RWPE1 (cell line): ENCODE measurements around the gene FBXO21.

ENCODE experiments used
- CTCF ChIA-PET: fragments of 350-600 bp; sonication (Branson Sonifier 250); formaldehyde crosslinking; extraction: SDS; loops from one replicate; lab custom pipeline; 2021; lab: Yijun Ruan, JAX
- POLR2A ChIA-PET: fragments of 400-600 bp; formaldehyde crosslinking; extraction: SDS; loops from one replicate; lab custom pipeline; 2020; ENCODE audit warnings: antibody characterized with exemption; ENCODE audit not compliant: low non-redundant PET; lab: Yijun Ruan, JAX
- DNase-seq: peaks from one replicate; pipeline ENCODE4 v3.0.0; 2012; ENCODE audit warnings: low spot score
- H3K27ac ChIP-seq: fragments of 450-650 bp; 2 replicates; pipeline ENCODE4 v1.5.1; 2017
- TF ChIP-seq, protein P1 (sequence below): fragments of 450-650 bp; conservative IDR thresholded peaks from 2 replicates; pipeline ENCODE4 v1.5.1; 2017; ENCODE audit warnings: low read depth, mild to moderate bottlenecking

Gene FBXO21

DNA sequence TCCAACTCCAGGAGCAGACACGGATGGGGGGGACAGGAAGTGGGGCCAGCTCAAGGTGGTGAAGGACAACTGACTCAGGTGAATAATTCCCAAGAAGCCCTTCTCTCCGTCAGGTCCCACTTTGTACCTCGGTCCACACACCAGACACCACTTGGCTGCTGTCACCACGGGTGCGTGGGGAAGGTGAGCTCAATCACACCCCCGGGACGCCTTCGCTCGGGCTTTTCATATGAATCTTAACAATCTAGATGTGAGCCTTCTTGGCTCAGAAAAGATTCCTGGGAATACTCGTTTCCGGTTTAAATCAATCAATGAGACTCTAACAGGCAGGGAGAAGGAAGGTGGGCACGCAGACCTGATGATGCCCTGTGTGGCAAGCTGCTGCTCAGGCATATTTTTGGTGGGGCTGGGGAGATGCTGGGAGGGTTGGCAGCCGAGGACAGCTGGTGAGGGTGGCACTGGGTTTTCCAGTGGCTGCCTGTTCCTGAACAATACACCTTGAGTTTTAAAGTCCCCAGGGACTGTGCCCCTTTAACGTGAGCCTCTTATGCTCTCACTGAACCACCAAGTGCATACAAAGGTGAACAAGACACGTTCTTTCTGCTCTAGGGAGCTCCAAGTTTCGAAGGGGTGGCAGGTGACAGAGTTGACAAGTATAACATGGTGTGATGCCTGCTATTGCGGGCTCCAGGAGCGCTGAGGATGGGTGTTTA lies 96.2 kb downstream of the FBXO21 start:
- POLR2A ChIA-PET: no interaction called here
- TF ChIP-seq, protein P1, sequence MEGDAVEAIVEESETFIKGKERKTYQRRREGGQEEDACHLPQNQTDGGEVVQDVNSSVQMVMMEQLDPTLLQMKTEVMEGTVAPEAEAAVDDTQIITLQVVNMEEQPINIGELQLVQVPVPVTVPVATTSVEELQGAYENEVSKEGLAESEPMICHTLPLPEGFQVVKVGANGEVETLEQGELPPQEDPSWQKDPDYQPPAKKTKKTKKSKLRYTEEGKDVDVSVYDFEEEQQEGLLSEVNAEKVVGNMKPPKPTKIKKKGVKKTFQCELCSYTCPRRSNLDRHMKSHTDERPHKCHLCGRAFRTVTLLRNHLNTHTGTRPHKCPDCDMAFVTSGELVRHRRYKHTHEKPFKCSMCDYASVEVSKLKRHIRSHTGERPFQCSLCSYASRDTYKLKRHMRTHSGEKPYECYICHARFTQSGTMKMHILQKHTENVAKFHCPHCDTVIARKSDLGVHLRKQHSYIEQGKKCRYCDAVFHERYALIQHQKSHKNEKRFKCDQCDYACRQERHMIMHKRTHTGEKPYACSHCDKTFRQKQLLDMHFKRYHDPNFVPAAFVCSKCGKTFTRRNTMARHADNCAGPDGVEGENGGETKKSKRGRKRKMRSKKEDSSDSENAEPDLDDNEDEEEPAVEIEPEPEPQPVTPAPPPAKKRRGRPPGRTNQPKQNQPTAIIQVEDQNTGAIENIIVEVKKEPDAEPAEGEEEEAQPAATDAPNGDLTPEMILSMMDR: no peak
- no peak overlapping the region for H3K27ac ChIP-seq
- CTCF ChIA-PET: interaction anchor here (0.5 kb wide), 1 partner anchor 13 kb away, joined by 3 read pairs; no protein-coding TSS in a partner anchor
- DNase-seq: no peak

DNA sequence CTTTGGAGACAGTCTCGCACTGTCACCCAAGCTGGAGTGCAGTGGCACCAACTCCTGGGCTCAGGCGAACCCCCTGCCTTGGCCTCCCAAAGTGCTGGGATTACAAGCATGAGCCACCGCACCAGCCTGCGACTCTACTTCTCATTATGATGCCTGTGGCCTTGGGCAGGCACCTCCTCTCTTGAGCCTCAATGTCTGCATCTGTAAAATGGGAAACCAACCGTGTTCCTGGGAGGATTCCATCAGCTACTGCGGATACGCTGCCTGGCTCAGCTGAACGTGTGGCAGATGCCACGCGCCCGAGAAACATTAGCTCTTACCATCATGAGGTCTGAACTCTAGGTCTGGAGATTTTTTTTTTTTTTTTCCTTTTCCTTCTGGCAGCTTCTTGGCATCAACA lies 96.8 kb downstream of the FBXO21 start:
- CTCF ChIA-PET: interaction anchor here (0.5 kb wide), 1 partner anchor 14 kb away, joined by 3 read pairs; no protein-coding TSS in a partner anchor
- TF ChIP-seq, protein P1: no peak
- DNase-seq: no peak
- H3K27ac ChIP-seq: no peak overlapping the region
- POLR2A ChIA-PET: no interaction called here

DNA sequence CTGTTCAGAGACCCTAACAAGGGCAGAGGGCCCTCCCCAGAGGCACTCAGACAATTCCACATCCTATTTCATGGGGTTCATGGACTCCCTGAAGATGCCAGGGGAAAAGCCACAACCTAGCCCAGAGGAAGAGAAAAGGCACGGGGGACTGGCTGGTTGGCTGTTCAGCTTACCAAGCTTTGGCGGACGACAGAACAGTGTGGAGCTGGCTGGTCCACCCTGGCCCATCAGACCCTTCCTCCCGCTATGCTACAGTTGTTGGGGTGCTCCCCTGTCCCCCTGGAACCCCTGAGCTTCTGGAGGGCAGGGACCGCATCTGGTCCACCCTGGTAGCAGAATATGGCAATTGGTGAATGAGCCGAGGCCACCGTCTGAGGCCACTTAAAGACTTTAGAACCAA lies 97.4 kb downstream of the FBXO21 start:
- no peak for DNase-seq
- CTCF ChIA-PET: no interaction called here
- POLR2A ChIA-PET: no interaction called here

DNA sequence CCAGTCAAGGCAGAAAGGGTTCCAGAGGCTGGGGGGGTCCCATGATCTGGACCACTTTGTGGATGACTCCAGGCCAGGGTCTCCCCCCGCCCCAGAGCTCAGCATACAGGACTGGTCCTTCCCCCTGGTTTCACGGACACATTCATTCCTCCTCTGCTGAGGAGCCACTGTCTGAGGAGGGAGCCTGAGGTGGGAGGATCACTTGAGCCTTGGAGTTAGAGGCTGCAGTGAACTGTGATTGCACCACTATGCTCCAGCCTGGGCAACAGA lies 97.8 kb downstream of the FBXO21 start:
- POLR2A ChIA-PET: no interaction called here
- H3K27ac ChIP-seq: no peak overlapping the region
- CTCF ChIA-PET: no interaction called here
- TF ChIP-seq, protein P1: no peak
- no peak for DNase-seq

More for the DNA sequence above, 97.4 kb downstream of the FBXO21 start:
- TF ChIP-seq, protein P1: no peak
- no peak overlapping the region for H3K27ac ChIP-seq
